Erythroblast (primary cell): Measurements from ENCODE around the gene ARF3.

Experiments used
- GATA1 ChIP-seq: IDR thresholded peaks from 2 replicates; pipeline ENCODE4 v1.6.1; 2011; ENCODE audit warnings: low read depth, mild to moderate bottlenecking, control low read depth, low read length, moderate library complexity
- POLR2A ChIP-seq: IDR thresholded peaks from 2 replicates; pipeline ENCODE4 v1.6.1; 2011; ENCODE audit warnings: mild to moderate bottlenecking, low read length

DNA sequence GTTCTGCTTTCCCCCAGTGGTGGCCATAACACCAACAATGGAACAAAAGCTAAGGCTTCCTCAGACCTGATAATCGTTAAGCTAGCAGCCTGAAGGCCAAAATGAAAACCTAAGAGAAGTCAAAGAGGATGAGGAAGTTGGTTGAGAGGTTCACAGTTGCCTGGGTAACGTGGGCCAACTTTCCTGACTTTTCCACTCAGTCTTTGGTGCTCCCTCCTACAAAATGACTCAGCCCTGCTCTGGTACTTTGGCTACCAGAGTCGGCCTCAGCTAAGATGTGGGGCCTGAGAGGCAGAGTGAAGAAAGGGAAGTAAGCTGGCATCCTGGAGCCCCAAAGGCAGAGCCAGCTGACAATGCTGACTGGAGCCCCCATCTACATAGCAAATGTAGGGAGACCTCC, 17.1 kb downstream of the ARF3 start:
- TF ChIP-seq POLR2A = no peak
- TF ChIP-seq GATA1 = no peak
